ENCODE results near the gene RCOR3. TPM values are rescaled to one million over a fixed set of nuclear protein-coding genes. Genes with fewer than 3 reads are reported as not detected.
"Not testable (repeated sequence)": the region's sequence is repeated elsewhere in the genome, so short reads cannot be mapped to it uniquely, and the experiment has no call there.

The RCOR3 gene
- total RNA-seq, 4 donors from 2014 or later: 28.1 to 55.0 (median 43.5) TPM

GRCh38 chr1:211309617-211310016, 50.5 kb downstream of the RCOR3 start:
- H3K4me3 ChIP-seq (ENCODE audit: low read depth, poor library complexity, severe bottlenecking): no peak overlapping the region
- TF ChIP-seq CTCF (IDR thresholded peaks at IDR 0.05): no peak
- TF ChIP-seq POLR2A (IDR thresholded peaks at IDR 0.05): no peak
- 67 to 69% methylated on average over 3 of the region's 3 CpGs for WGBS, 2 donors
- no peak for DNase-seq (ENCODE audit: low spot score in 2 of 2)
- intact Hi-C loops (cut with DNase I; ENCODE audit: low total_unique reads): no loop called here

GRCh38 chr1:211313392-211313791, 54.2 kb downstream of the RCOR3 start:
- no peak for DNase-seq (ENCODE audit: low spot score in 2 of 2)
- H3K4me3 ChIP-seq (ENCODE audit: low read depth, poor library complexity, severe bottlenecking): no peak overlapping the region
- intact Hi-C loops (cut with DNase I; ENCODE audit: low total_unique reads): no loop called here
- TF ChIP-seq CTCF (IDR thresholded peaks at IDR 0.05): no peak
- TF ChIP-seq POLR2A (IDR thresholded peaks at IDR 0.05): no peak
- 93 to 94% methylated on average over 11 of the region's 11 CpGs for WGBS, 2 donors

- TF ChIP-seq CTCF (IDR thresholded peaks at IDR 0.05) (no peak), POLR2A (IDR thresholded peaks at IDR 0.05) (no peak)
- H3K4me3 ChIP-seq (ENCODE audit: low read depth, poor library complexity, severe bottlenecking): no peak overlapping the region
- DNase-seq (ENCODE audit: low spot score in 2 of 2): no peak
- intact Hi-C loops (cut with DNase I; ENCODE audit: low total_unique reads): no loop called here
These were observed 59.6 kb downstream of the RCOR3 start for GRCh38 chr1:211318576-211319280.

GRCh38 chr1:211319892-211320291, 60.7 kb downstream of the RCOR3 start:
- no peak for DNase-seq (ENCODE audit: low spot score in 2 of 2)
- TF ChIP-seq POLR2A (IDR thresholded peaks at IDR 0.05): no peak
- TF ChIP-seq CTCF (IDR thresholded peaks at IDR 0.05): no peak
- intact Hi-C loops (cut with DNase I; ENCODE audit: low total_unique reads): loop anchor here (10.0 kb wide), 1 partner anchor 155 kb away; no protein-coding TSS in a partner anchor
- no peak overlapping the region for H3K4me3 ChIP-seq (ENCODE audit: low read depth, poor library complexity, severe bottlenecking)

GRCh38 chr1:211320980-211321379, 61.8 kb downstream of the RCOR3 start:
- no peak for DNase-seq (ENCODE audit: low spot score in 2 of 2)
- TF ChIP-seq CTCF (IDR thresholded peaks at IDR 0.05) (no peak), POLR2A (IDR thresholded peaks at IDR 0.05) (no peak)
- 71 to 85% methylated on average over 4 of the region's 4 CpGs for WGBS, 2 donors
- no peak overlapping the region for H3K4me3 ChIP-seq (ENCODE audit: low read depth, poor library complexity, severe bottlenecking)
- intact Hi-C loops (cut with DNase I; ENCODE audit: low total_unique reads): loop anchor here (10.0 kb wide), 1 partner anchor 154 kb away; no protein-coding TSS in a partner anchor

- WGBS, 2 donors: 92 to 93% methylated on average over 7 of the region's 7 CpGs
- DNase-seq (ENCODE audit: low spot score in 2 of 2); H3K4me3 ChIP-seq (ENCODE audit: low read depth, poor library complexity, severe bottlenecking): not testable (repeated sequence)
- intact Hi-C loops (cut with DNase I; ENCODE audit: low total_unique reads): loop anchor here (10.0 kb wide), 1 partner anchor 153 kb away; no protein-coding TSS in a partner anchor
These were observed 62.5 kb downstream of the RCOR3 start for GRCh38 chr1:211321646-211322045.
